AG04449 (cell line): ENCODE data around the gene CIC.
"Not testable (repeated sequence)": the region's sequence is repeated elsewhere in the genome, so short reads cannot be mapped to it uniquely, and the experiment has no call there.

Experiments used
- CTCF ChIA-PET: fragments of 350-600 bp; formaldehyde crosslinking; extraction: SDS; loops from one replicate; lab custom pipeline; 2021; ENCODE audit warnings: antibody characterized with exemption; lab: Yijun Ruan, JAX
- POLR2A ChIA-PET: fragments of 400-600, 350-600 bp; formaldehyde crosslinking; extraction: SDS; loops from one replicate; lab custom pipeline; 2020; ENCODE audit warnings: antibody characterized with exemption, inconsistent platforms; lab: Yijun Ruan, JAX
- DNase-seq: peaks from one replicate; pipeline ENCODE4 v3.0.0-alpha.2; 2010; ENCODE audit warnings: low read depth, low spot score
- H3K4me3 ChIP-seq: 2 replicates; pipeline ENCODE4 v1.5.1; 2011; ENCODE audit warnings: low read depth, mild to moderate bottlenecking, control low read depth, low read length
- TF ChIP-seq, protein P1 (sequence below): IDR thresholded peaks from one replicate; pipeline ENCODE4 v1.5.1; 2011; ENCODE audit warnings: mild to moderate bottlenecking, moderate library complexity, low read length, control low read depth, inconsistent platforms; ENCODE audit not compliant: insufficient read depth; ENCODE audit errors: missing control alignments

Gene CIC

DNA sequence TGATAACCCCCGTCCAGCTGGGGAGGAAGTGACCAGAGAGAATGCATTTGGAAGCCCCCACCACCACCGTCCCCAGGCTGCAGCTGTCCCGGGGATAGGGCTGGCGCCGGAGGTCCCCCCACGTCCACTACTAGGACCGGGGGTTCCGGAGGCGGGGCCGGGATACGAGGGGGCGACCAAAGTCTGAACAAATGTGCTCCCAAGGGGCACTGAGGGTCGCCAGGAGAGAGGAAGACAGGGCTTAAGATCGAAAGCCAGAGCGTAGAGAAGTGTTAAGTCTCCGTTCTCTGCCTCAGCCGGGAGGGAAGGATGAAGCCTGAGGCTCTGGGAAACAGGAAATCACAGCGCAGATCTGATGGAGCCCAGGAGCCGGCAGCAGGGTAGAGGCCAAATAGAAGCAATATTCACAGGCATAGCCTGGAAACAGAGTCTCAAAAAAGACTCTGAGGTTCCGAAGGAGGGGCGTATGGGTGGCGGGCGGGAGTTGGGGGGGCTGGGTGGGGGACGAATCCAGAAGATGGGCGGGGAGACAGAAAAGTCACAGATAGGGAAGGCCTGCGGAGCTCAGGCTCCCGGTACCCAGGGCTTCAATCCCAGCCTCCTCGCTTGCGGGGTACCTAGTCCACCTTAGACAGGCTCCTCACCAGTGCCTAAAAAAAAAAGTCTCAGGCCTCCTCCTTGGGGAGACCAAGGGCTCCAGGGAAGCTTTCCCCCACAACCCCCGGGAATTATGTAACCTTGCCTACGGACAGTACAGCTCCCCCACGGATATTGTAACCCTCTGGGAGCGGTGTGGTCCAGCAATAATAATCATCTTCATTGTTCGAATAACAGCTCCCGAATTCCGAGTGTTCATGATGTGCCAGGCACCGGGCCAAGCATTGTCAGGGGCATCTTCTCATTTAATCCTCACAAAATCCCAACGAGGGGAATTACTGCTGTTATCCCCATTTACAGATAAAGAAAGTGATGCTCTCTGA, 13.0 kb upstream of the CIC start:
- H3K4me3 ChIP-seq, result peak overlapping the region; percentile 96
- TF ChIP-seq, protein P1, sequence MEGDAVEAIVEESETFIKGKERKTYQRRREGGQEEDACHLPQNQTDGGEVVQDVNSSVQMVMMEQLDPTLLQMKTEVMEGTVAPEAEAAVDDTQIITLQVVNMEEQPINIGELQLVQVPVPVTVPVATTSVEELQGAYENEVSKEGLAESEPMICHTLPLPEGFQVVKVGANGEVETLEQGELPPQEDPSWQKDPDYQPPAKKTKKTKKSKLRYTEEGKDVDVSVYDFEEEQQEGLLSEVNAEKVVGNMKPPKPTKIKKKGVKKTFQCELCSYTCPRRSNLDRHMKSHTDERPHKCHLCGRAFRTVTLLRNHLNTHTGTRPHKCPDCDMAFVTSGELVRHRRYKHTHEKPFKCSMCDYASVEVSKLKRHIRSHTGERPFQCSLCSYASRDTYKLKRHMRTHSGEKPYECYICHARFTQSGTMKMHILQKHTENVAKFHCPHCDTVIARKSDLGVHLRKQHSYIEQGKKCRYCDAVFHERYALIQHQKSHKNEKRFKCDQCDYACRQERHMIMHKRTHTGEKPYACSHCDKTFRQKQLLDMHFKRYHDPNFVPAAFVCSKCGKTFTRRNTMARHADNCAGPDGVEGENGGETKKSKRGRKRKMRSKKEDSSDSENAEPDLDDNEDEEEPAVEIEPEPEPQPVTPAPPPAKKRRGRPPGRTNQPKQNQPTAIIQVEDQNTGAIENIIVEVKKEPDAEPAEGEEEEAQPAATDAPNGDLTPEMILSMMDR, result no peak
- DNase-seq, result no peak
- CTCF ChIA-PET, result interaction anchor here (1.1 to 2.6 kb wide), 4 partner anchors 10 to 23 kb away, joined by 3 to 25 read pairs (median 13); no protein-coding TSS in a partner anchor
- POLR2A ChIA-PET, result interaction anchor here (0.5 to 1.4 kb wide), 2 partner anchors 13 to 17 kb away, joined by 3 to 4 read pairs; partner anchors contain the start of gene GSK3A

DNA sequence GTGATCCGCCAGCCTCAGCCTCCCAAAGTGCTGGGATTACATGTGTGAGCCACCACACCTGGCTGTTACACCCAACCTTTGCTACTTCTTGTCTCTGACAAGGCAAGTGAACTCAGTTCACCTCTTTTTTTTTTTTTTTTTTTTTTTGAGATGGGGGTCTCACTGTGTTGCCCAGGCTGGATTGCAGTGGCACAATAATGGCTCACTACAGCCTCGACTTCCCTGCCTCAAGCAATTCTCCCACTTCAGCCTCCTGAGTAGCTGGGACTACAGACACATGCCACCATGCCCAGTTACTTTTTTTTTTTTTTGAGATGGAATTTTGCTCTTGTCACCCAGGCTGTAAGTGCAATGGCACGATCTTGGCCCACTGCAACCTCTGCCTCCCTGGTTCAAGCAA, 11.2 kb upstream of the CIC start:
- CTCF ChIA-PET, result interaction anchor here (1.7 kb wide), 1 partner anchor 12 kb away, joined by 14 read pairs; no protein-coding TSS in a partner anchor
- H3K4me3 ChIP-seq, DNase-seq: not testable (repeated sequence)
- POLR2A ChIA-PET, result interaction anchor here (0.8 kb wide), 1 partner anchor 9 kb away, joined by 6 read pairs; no protein-coding TSS in a partner anchor

DNA sequence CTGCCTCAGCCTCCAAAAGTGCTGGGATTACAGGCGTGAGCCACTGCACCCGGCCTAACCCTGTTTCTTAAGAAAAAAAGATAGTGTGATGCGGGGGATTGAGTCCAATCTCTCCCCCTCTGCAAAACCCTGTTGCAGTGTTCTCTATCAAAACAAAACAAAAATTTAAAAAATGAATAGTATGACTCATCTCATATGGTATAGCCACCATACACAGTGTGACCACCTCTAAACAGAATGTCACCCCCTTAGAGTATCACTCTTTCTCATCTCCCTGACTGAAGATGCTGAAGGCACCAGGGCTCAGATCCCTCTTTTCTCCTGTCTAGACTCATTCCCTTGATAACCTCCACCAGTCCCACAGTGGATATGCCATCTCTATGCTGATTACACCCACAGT, 7.3 kb upstream of the CIC start:
- TF ChIP-seq, protein P1, result no peak
- ChIA-PET CTCF (interaction anchor here (0.9 to 2.6 kb wide), 3 partner anchors 14 to 18 kb away, joined by 3 to 9 read pairs (median 3); no protein-coding TSS in a partner anchor), POLR2A (interaction anchor here (0.5 kb wide), 1 partner anchor 165 kb away, joined by 4 read pairs; no protein-coding TSS in a partner anchor)
- no peak overlapping the region for H3K4me3 ChIP-seq
- no peak for DNase-seq

DNA sequence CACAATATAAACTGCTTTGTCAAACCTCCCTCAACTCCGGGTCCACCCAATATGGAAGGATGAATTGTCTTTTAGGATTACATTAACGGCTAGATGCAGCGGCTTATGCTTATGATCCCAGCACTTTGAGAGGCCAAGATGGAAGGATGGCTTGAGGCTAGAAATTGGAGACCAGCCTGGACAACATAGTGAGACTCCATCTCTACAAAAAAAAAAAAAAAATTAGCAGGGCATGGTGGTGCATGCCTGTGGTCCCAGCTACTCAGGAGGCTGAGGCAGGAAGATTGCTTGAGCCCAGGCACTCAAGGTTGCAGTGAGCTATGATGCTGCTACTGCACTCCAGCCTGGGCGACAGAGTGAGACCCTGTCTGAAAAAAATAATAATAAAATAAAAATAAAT, 2.9 kb upstream of the CIC start:
- ChIA-PET CTCF (interaction anchor here (1.0 kb wide), 1 partner anchor 21 kb away, joined by 4 read pairs; no protein-coding TSS in a partner anchor), POLR2A (interaction anchor here (0.7 kb wide), 1 partner anchor 8 kb away, joined by 6 read pairs; no protein-coding TSS in a partner anchor)
- DNase-seq, H3K4me3 ChIP-seq: not testable (repeated sequence)

GRCh38 chr19:42266928-42267603, 2.0 kb upstream of the CIC start:
- CTCF ChIA-PET, result interaction anchor here (0.9 kb wide), 1 partner anchor 22 kb away, joined by 3 read pairs; no protein-coding TSS in a partner anchor

DNA sequence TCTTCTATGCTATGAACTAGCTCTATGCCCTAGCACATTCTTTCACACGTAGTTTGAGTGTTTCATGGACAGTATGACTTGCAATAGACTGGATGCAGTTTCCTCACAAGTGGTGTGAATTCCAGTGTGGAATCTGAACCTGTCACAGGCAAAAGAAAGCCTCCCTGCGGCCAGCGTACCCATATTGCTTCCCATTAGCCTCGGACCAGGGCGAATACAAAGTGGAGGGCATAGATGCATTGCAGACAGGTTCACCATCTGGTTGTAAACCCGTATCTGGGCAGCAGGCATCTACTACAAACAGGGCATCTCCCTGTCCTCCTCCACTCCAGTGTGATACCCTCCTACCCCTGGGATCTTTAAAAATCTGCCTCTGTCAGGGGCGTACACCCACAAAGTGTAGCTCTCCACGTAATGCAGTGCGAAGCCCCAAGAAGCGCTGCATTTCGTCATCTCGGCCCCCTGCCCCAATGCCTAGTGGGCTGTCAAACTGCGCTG, 1.4 kb upstream of the CIC start:
- CTCF ChIA-PET, result interaction anchor here (0.9 kb wide), 1 partner anchor 22 kb away, joined by 3 read pairs; no protein-coding TSS in a partner anchor

More at GRCh38 chr19:42266928-42267603, 2.0 kb upstream of the CIC start:
- DNase-seq, H3K4me3 ChIP-seq: not testable (repeated sequence)
- POLR2A ChIA-PET, result interaction anchor here (0.7 kb wide), 1 partner anchor 9 kb away, joined by 6 read pairs; no protein-coding TSS in a partner anchor

GRCh38 chr19:42268142-42268703, 829 bp upstream of the CIC start:
- POLR2A ChIA-PET, result no interaction called here
- CTCF ChIA-PET, result no interaction called here
- DNase-seq, result peak; percentile 94
- TF ChIP-seq, protein P1, result no peak
- H3K4me3 ChIP-seq, result peak overlapping the region; percentile 96

More for the DNA sequence above, 1.4 kb upstream of the CIC start:
- POLR2A ChIA-PET, result no interaction called here
- TF ChIP-seq, protein P1, result no peak
- peak overlapping the region; percentile 70 for H3K4me3 ChIP-seq
- no peak for DNase-seq
